K562 (cell line): Measurements from ENCODE around the gene TNK2. TPM values are rescaled to one million over a fixed set of nuclear protein-coding genes. Genes with fewer than 3 reads are reported as not detected.

Experiments used
- ATAC-seq: fragments of 200-7000 bp; cut with Tn5 transposase; 3 replicates; pipeline ENCODE4 v1.9.1; 2020; ENCODE audit warnings: moderate library complexity
- BruUV-seq: library from RNA; stranded (reverse); fragments of 400-500 nt; replicated peaks from 2 replicates; lab custom pipeline; 2021; lab: Mats Ljungman, UMichigan
- CTCF ChIA-PET: fragments of 300-600 bp; formaldehyde crosslinking; extraction: SDS; loops from one replicate; lab custom pipeline; 2021; ENCODE audit warnings: low intra/inter-chr PET ratio; lab: Yijun Ruan, JAX
- POLR2A ChIA-PET: fragments of 300-600, 350-650 bp; sonication (Branson Sonifier 250); formaldehyde crosslinking; extraction: SDS; loops from one replicate; lab custom pipeline; 2021; ENCODE audit warnings: antibody characterized with exemption, inconsistent platforms; lab: Yijun Ruan, JAX
- DNase-seq, 4 experiments: peaks; one replicate each; pipeline versions ENCODE4 v3.0.0 to v3.0.0-alpha.2; 2011 to 2018; ENCODE audit warnings: low spot score in 3 of 4, mixed read lengths in 3 of 4; ENCODE audit errors: extremely low read depth in 1 of 4
- FAIRE-seq: peaks from 2 replicates; lab custom pipeline; 2011; peaks lifted over from hg19 to GRCh38; lab: Jason Lieb, UNC
- H2AFZ ChIP-seq: 2 replicates; pipeline ENCODE4 v1.6.0; 2011; ENCODE audit warnings: low read depth, low read length, control low read depth, inconsistent platforms
- H3K27ac ChIP-seq: fragments of 200-600 bp; 3 replicates; pipeline ENCODE4 v1.8.0; 2011; ENCODE audit warnings: low read depth, mild to moderate bottlenecking, control low read depth, inconsistent platforms, low read length, moderate library complexity, mixed read lengths; ENCODE audit errors: extremely low read depth
- H3K27me3 ChIP-seq, 2 experiments: fragments of 300-600 bp in 1 of 2; 2 replicates in 1 of 2; 3 replicates in 1 of 2; pipeline versions ENCODE4 v1.6.0 to v1.8.0; 2011; ENCODE audit warnings: inconsistent platforms in 2 of 2, low read length in 2 of 2, mild to moderate bottlenecking in 1 of 2, mixed read lengths in 1 of 2, moderate library complexity in 1 of 2; ENCODE audit not compliant: control insufficient read depth in 2 of 2, insufficient read depth in 2 of 2
- H3K36me3 ChIP-seq: fragments of 300-600 bp; 3 replicates; pipeline ENCODE4 v1.8.0; 2011; ENCODE audit warnings: mild to moderate bottlenecking, low read length, inconsistent platforms; ENCODE audit not compliant: control insufficient read depth, insufficient read depth
- H3K4me1 ChIP-seq, 2 experiments: fragments of 200-600 bp in 1 of 2; replicated peaks in 1 of 2; 2 replicates in 1 of 2; 3 replicates in 1 of 2; pipeline versions ENCODE4 v1.5.1 to v1.8.0; 2011; ENCODE audit warnings: inconsistent platforms in 2 of 2, low read length in 2 of 2, mild to moderate bottlenecking in 1 of 2, mixed read lengths in 1 of 2, moderate library complexity in 1 of 2; ENCODE audit not compliant: control insufficient read depth in 2 of 2, insufficient read depth in 2 of 2
- H3K4me2 ChIP-seq: 2 replicates; pipeline ENCODE4 v1.6.1; 2011; ENCODE audit warnings: low read length, control low read depth, inconsistent platforms, mixed read lengths; ENCODE audit not compliant: insufficient read depth
- H3K4me3 ChIP-seq: fragments of 200-600 bp; sonication (generic), shearing (Covaris generic); 2 replicates; pipeline ENCODE4 v1.5.1; 2016; ENCODE audit warnings: control low read depth, inconsistent platforms
- H3K79me2 ChIP-seq: fragments of 200-600 bp; 3 replicates; pipeline ENCODE4 v1.8.0; 2011; ENCODE audit warnings: low read length, inconsistent platforms; ENCODE audit not compliant: control insufficient read depth, insufficient read depth
- H3K9ac ChIP-seq, 2 experiments: 2 replicates each; pipeline versions ENCODE4 v1.6.0 to v1.6.1; 2011; ENCODE audit warnings: low read depth in 2 of 2, low read length in 2 of 2, control low read depth in 1 of 2, inconsistent platforms in 1 of 2, mild to moderate bottlenecking in 1 of 2, mixed read lengths in 1 of 2; ENCODE audit not compliant: insufficient read depth in 1 of 2
- H3K9me1 ChIP-seq: one replicate; pipeline ENCODE4 v1.6.0; 2011; ENCODE audit warnings: inconsistent platforms, mild to moderate bottlenecking, low read length, moderate library complexity; ENCODE audit not compliant: control insufficient read depth, insufficient read depth
- H3K9me3 ChIP-seq: replicated peaks from 2 replicates; pipeline ENCODE4 v1.5.1; 2011; ENCODE audit warnings: low read depth, low read length, inconsistent platforms; ENCODE audit not compliant: control insufficient read depth, insufficient read depth
- H4K20me1 ChIP-seq: replicated peaks from 2 replicates; pipeline ENCODE4 v1.6.1; 2011; ENCODE audit warnings: low read length, inconsistent platforms, mixed read lengths; ENCODE audit not compliant: control insufficient read depth, insufficient read depth
- ATF7 ChIP-seq: fragments of 450-650 bp; IDR thresholded peaks from 2 replicates; pipeline ENCODE4 v1.7.1; 2014; ENCODE audit warnings: mild to moderate bottlenecking, moderate library complexity
- KLF13 ChIP-seq: fragments of 450-650 bp; IDR thresholded peaks from 2 replicates; pipeline ENCODE4 v1.6.1; 2016; ENCODE audit warnings: missing genetic modification characterization, low read depth, mild to moderate bottlenecking, missing compliant biosample characterization, moderate library complexity, borderline replicate concordance
- L3MBTL2 ChIP-seq: fragments of 450-650 bp; IDR thresholded peaks from 2 replicates; pipeline ENCODE4 v1.6.1; 2016; ENCODE audit warnings: mild to moderate bottlenecking, moderate library complexity
- NFE2L1 ChIP-seq: fragments of 450-650 bp; IDR thresholded peaks from 2 replicates; pipeline ENCODE4 v1.6.1; 2016; ENCODE audit warnings: missing genetic modification characterization, low read depth, mild to moderate bottlenecking, missing compliant biosample characterization, moderate library complexity, borderline replicate concordance
- POU5F1 ChIP-seq: fragments of 150-350 bp; IDR thresholded peaks from 2 replicates; pipeline ENCODE4 v1.6.1; 2014; ENCODE audit warnings: borderline replicate concordance, low read length, low read depth, mild to moderate bottlenecking; ENCODE audit not compliant: partially characterized antibody
- PRPF4 ChIP-seq: fragments of 200-400 bp; formaldehyde crosslinking; IDR thresholded peaks from one replicate; pipeline ENCODE4 v1.6.1; 2017; ENCODE audit warnings: low read length, low read depth, mild to moderate bottlenecking; ENCODE audit not compliant: insufficient read depth, poor library complexity, severe bottlenecking
- ZBTB26 ChIP-seq: fragments of 450-650 bp; formaldehyde crosslinking; IDR thresholded peaks from 2 replicates; pipeline ENCODE4 v1.4.0; 2022; ENCODE audit warnings: missing genetic modification characterization
- ZNF280A ChIP-seq: fragments of 450-650 bp; IDR thresholded peaks from 2 replicates; pipeline ENCODE4 v1.6.1; 2018; ENCODE audit warnings: mild to moderate bottlenecking, low read depth; ENCODE audit not compliant: partially characterized antibody
- ZNF699 ChIP-seq: fragments of 250-450 bp; sonication (Bioruptor Pico); IDR thresholded peaks from 2 replicates; pipeline ENCODE4 v1.8.0; 2021; ENCODE audit warnings: mild to moderate bottlenecking, moderate library complexity; ENCODE audit not compliant: insufficient replicate concordance
- WGBS: fragments of 100-300 bp; shearing (Covaris generic); methylation state at CpG from one replicate; pipeline ENCODE4 v1.1.6; 2016; ENCODE audit warnings: low coverage, mixed read lengths; ENCODE audit not compliant: insufficient coverage; ENCODE audit errors: missing lambda C conversion rate; 5-methylcytosine and 5-hydroxymethylcytosine counted together
- in situ Hi-C: fragments of 300-500 bp; cut with MboI; formaldehyde crosslinking; loops from 4 replicates; pipeline ENCODE4 v1.15.0; 2018; ENCODE audit warnings: inconsistent platforms, mixed read lengths
- intact Hi-C: fragments of 100-400 bp; cut with micrococcal nuclease; formaldehyde crosslinking; loops from 2 replicates; pipeline ENCODE4 v1.14.2; 2022
- polyA plus RNA-seq, 8 experiments: library from polyadenylated mRNA; depleted of rRNA in 4 of 8; stranded (reverse) in 5 of 8; unstranded in 3 of 8; fragments of >200 nt; fragmentation: Nextera tagmentation in 2 of 8; fragmentation: Illumina TruSeq in 1 of 8; extraction: Ambion mirVana in 2 of 8; extraction: Trizol in 1 of 8; gene quantifications; 2 replicates each; pipeline versions ENCODE4 v1.2.1 to v1.2.3, GENCODE V29; 2011 to 2014; ENCODE audit warnings: inconsistent platforms in 1 of 8, missing spikeins in 1 of 8
- total RNA-seq, 7 experiments: library from RNA; depleted of rRNA in 6 of 7; stranded (reverse); fragments of >200 nt in 6 of 7; fragmentation: Illumina TruSeq in 2 of 7; extraction: Trizol in 2 of 7; gene quantifications; 2 replicates each; pipeline versions ENCODE4 v1.2.1 to v1.2.3, GENCODE V29; 2011 to 2021; ENCODE audit warnings: low replicate concordance in 1 of 7

The TNK2 gene
- total and polyA plus RNA-seq, 9 of the 15 experiments (the other 6 are each of a cell fraction or from before 2014, with no cell fraction given) = 0.03 to 33.8 (median 6.5) TPM

- H2AFZ ChIP-seq = no peak overlapping the region
- in situ Hi-C loops = loop anchor here (25.0 kb wide), 1 partner anchor 631 kb away; the partner anchor contains the start of genes RNF168 and SMCO1
- WGBS = 60% methylated on average over 8 of the region's 12 CpGs
- intact Hi-C loops = no loop called here
- FAIRE-seq = no peak
- no peak for DNase-seq
- ChIA-PET POLR2A (interaction anchor here (0.6 kb wide), 1 partner anchor 118 kb away, joined by 3 read pairs; no protein-coding TSS in a partner anchor), CTCF (no interaction called here)
- no peaks in the 10 kb centered on the region for H3K79me2 ChIP-seq
- H3K9me1 ChIP-seq = no peaks in the 10 kb centered on the region
- H3K4me1 ChIP-seq = peaks cover 19 to 56% of the 10 kb centered on the region in 2 experiments
- peak overlapping the region in 1 of 2 experiments; percentile 58; a peak in 1 of 4 replicates for H3K9ac ChIP-seq
- TF ChIP-seq PRPF4 (no peak), POU5F1 (no peak)
- TF ChIP-seq, all 486 proteins: peak for 0
- Histone ChIP-seq H3K36me3 (peaks cover 13% of the 10 kb centered on the region; the same call in 2 of the 3 replicates), H3K27ac (no peak overlapping the region), H3K4me2 (no peak overlapping the region), H3K27me3 (no peaks in the 10 kb centered on the region), H3K4me3 (no peak overlapping the region), H4K20me1 (no peaks in the 10 kb centered on the region), H3K9me3 (no peaks in the 10 kb centered on the region; the same call in 1 of the 2 replicates)
- BruUV-seq = no TSS peak
- no peak for ATAC-seq
Measured at GRCh38 chr3:195881276-195881988, 26.9 kb downstream of the TNK2 start.

- H3K4me3 ChIP-seq = no peak overlapping the region
- intact Hi-C loops (no loop called here), in situ Hi-C loops (loop anchor here (25.0 kb wide), 1 partner anchor 632 kb away; the partner anchor contains the start of genes RNF168 and SMCO1)
- FAIRE-seq (no peak), DNase-seq (no peak), ATAC-seq (no peak)
- ChIA-PET POLR2A (no interaction called here), CTCF (no interaction called here)
- H3K9ac ChIP-seq = no peak overlapping the region
- H3K36me3 ChIP-seq = peaks cover 13% of the 10 kb centered on the region; the same call in 2 of the 3 replicates
- no peaks in the 10 kb centered on the region for H3K9me3 ChIP-seq
- H3K4me2 ChIP-seq = no peak overlapping the region
- H4K20me1 ChIP-seq = no peaks in the 10 kb centered on the region
- H3K27ac ChIP-seq = no peak overlapping the region
- no peak overlapping the region for H2AFZ ChIP-seq
- H3K4me1 ChIP-seq = peaks cover 14 to 54% of the 10 kb centered on the region in 2 experiments
- H3K9me1 ChIP-seq = no peaks in the 10 kb centered on the region
- H3K27me3 ChIP-seq = no peaks in the 10 kb centered on the region
- H3K79me2 ChIP-seq = no peaks in the 10 kb centered on the region; the same call in 2 of the 3 replicates
- BruUV-seq = no TSS peak
- WGBS = 72% methylated on average over 4 of the region's 4 CpGs
- no peak for TF ChIP-seq ZNF280A
- TF ChIP-seq NFE2L1 = no peak
- TF ChIP-seq ZNF699 = no peak
- TF ChIP-seq L3MBTL2 = no peak
- no peak for TF ChIP-seq KLF13
- TF ChIP-seq ZBTB26 = no peak
- TF ChIP-seq ATF7 = no peak
Measured at GRCh38 chr3:195880037-195880431, 28.3 kb downstream of the TNK2 start.
